Measurements from ENCODE around the gene ZCCHC14.

Gene ZCCHC14

GRCh38 chr16:87363771-87364455 lies 128.9 kb downstream of the ZCCHC14 start:
- peak overlapping the region; percentile 68 for H3K27ac ChIP-seq
- no peak for TF ChIP-seq CTCF (conservative IDR thresholded peaks at IDR 0.05)
- TF ChIP-seq ZFX (IDR thresholded peaks at IDR 0.05): no peak

GRCh38 chr16:87362828-87363559 lies 129.8 kb downstream of the ZCCHC14 start:
- peak overlapping the region; percentile 19 for H3K27ac ChIP-seq

GRCh38 chr16:87361916-87362619 lies 130.8 kb downstream of the ZCCHC14 start:
- H3K27ac ChIP-seq: no peak overlapping the region
- no peak for TF ChIP-seq ZFX (IDR thresholded peaks at IDR 0.05)
- TF ChIP-seq CTCF (conservative IDR thresholded peaks at IDR 0.05): no peak

- no peak for TF ChIP-seq CTCF (conservative IDR thresholded peaks at IDR 0.05)
- TF ChIP-seq ZFX (IDR thresholded peaks at IDR 0.05): no peak
Measured at GRCh38 chr16:87360862-87361610, 131.8 kb downstream of the ZCCHC14 start.

GRCh38 chr16:87359121-87359520 lies 133.7 kb downstream of the ZCCHC14 start:
- TF ChIP-seq CTCF (conservative IDR thresholded peaks at IDR 0.05) (no peak), ZFX (IDR thresholded peaks at IDR 0.05) (no peak)
- H3K27ac ChIP-seq: no peak overlapping the region

More at GRCh38 chr16:87360862-87361610, 131.8 kb downstream of the ZCCHC14 start:
- no peak overlapping the region for H3K27ac ChIP-seq

GRCh38 chr16:87358696-87359095 lies 134.1 kb downstream of the ZCCHC14 start:
- TF ChIP-seq CTCF (conservative IDR thresholded peaks at IDR 0.05) (no peak), ZFX (IDR thresholded peaks at IDR 0.05) (no peak)
- H3K27ac ChIP-seq: no peak overlapping the region

GRCh38 chr16:87358250-87358649 lies 134.6 kb downstream of the ZCCHC14 start:
- TF ChIP-seq CTCF (conservative IDR thresholded peaks at IDR 0.05): no peak
- no peak for TF ChIP-seq ZFX (IDR thresholded peaks at IDR 0.05)
- H3K27ac ChIP-seq: no peak overlapping the region
